H9 (cell line): ENCODE results near the gene TOM1L2. TPM values are rescaled to one million over a fixed set of nuclear protein-coding genes. Genes with fewer than 3 reads are reported as not detected.
"Not testable (repeated sequence)": the region's sequence is repeated elsewhere in the genome, so short reads cannot be mapped to it uniquely, and the experiment has no call there.

Source experiments
- DNase-seq: peaks from one replicate; pipeline ENCODE4 v3.0.0-alpha.2; 2017
- H2AFZ ChIP-seq: one replicate; pipeline ENCODE4 v1.6.1; 2013; ENCODE audit warnings: mild to moderate bottlenecking, low read length, control low read depth, moderate library complexity
- H2AK5ac ChIP-seq: 2 replicates; pipeline ENCODE4 v1.6.1; 2013; ENCODE audit warnings: low read length, control low read depth, mixed read lengths; ENCODE audit not compliant: insufficient read length
- H2BK120ac ChIP-seq: one replicate; pipeline ENCODE4 v1.6.1; 2013; ENCODE audit warnings: low read depth, mild to moderate bottlenecking, low read length, control low read depth, inconsistent platforms; ENCODE audit not compliant: poor library complexity, severe bottlenecking
- H2BK12ac ChIP-seq: 2 replicates; pipeline ENCODE4 v1.6.1; 2013; ENCODE audit warnings: low read length, control low read depth, mixed read lengths, low read depth; ENCODE audit not compliant: insufficient read length
- H2BK15ac ChIP-seq: 2 replicates; pipeline ENCODE4 v1.6.1; 2013; ENCODE audit warnings: low read depth, low read length, control low read depth
- H2BK20ac ChIP-seq: one replicate; pipeline ENCODE4 v1.6.1; 2013; ENCODE audit warnings: low read depth, mild to moderate bottlenecking, low read length, control low read depth, inconsistent platforms; ENCODE audit not compliant: poor library complexity, severe bottlenecking
- H2BK5ac ChIP-seq: 2 replicates; pipeline ENCODE4 v1.6.1; 2013; ENCODE audit warnings: low read length, control low read depth, mixed read lengths; ENCODE audit not compliant: insufficient read length
- H3K14ac ChIP-seq: 2 replicates; pipeline ENCODE4 v1.6.1; 2013; ENCODE audit warnings: low read length, control low read depth; ENCODE audit not compliant: insufficient read depth
- H3K18ac ChIP-seq: 2 replicates; pipeline ENCODE4 v1.6.1; 2013; ENCODE audit warnings: low read depth, mild to moderate bottlenecking, mixed read lengths, low read length, control low read depth; ENCODE audit not compliant: insufficient read length
- H3K23ac ChIP-seq: 2 replicates; pipeline ENCODE4 v1.6.1; 2013; ENCODE audit warnings: low read length, control low read depth, mixed read lengths, low read depth; ENCODE audit not compliant: insufficient read length
- H3K23me2 ChIP-seq: 2 replicates; pipeline ENCODE4 v1.6.1; 2013; ENCODE audit warnings: low read depth, mild to moderate bottlenecking, mixed read lengths, low read length, control low read depth; ENCODE audit not compliant: insufficient read length, poor library complexity, severe bottlenecking
- H3K27ac ChIP-seq: 2 replicates; pipeline ENCODE4 v1.5.1; 2013; ENCODE audit warnings: low read length, control low read depth, mixed read lengths, low read depth; ENCODE audit not compliant: insufficient read length
- H3K27me3 ChIP-seq: 2 replicates; pipeline ENCODE4 v1.6.1; 2013; ENCODE audit warnings: low read length, control low read depth, inconsistent platforms; ENCODE audit not compliant: insufficient read depth
- H3K4ac ChIP-seq: 2 replicates; pipeline ENCODE4 v1.6.1; 2013; ENCODE audit warnings: low read depth, mild to moderate bottlenecking, control low read depth, inconsistent platforms, low read length, moderate library complexity
- H3K4me1 ChIP-seq: 2 replicates; pipeline ENCODE4 v1.6.1; 2013; ENCODE audit warnings: low read length, control low read depth, inconsistent platforms; ENCODE audit not compliant: insufficient read depth
- H3K4me2 ChIP-seq: 2 replicates; pipeline ENCODE4 v1.6.1; 2013; ENCODE audit warnings: low read length, control low read depth, mixed read lengths; ENCODE audit not compliant: insufficient read length, insufficient read depth
- H3K56ac ChIP-seq: 2 replicates; pipeline ENCODE4 v1.6.1; 2013; ENCODE audit warnings: low read depth, mild to moderate bottlenecking, mixed read lengths, low read length, control low read depth; ENCODE audit not compliant: insufficient read length
- H3K79me1 ChIP-seq: 2 replicates; pipeline ENCODE4 v1.6.1; 2013; ENCODE audit warnings: low read depth, mild to moderate bottlenecking, moderate library complexity, low read length, control low read depth, inconsistent platforms; ENCODE audit not compliant: insufficient read depth, poor library complexity, severe bottlenecking
- H3K79me2 ChIP-seq: 2 replicates; pipeline ENCODE4 v1.6.1; 2013; ENCODE audit warnings: low read length, control low read depth, inconsistent platforms; ENCODE audit not compliant: insufficient read depth
- H3K9ac ChIP-seq: 2 replicates; pipeline ENCODE4 v1.6.1; 2013; ENCODE audit warnings: low read length, control low read depth, mixed read lengths; ENCODE audit not compliant: insufficient read length; ENCODE audit errors: extremely low read depth
- H3K9me3 ChIP-seq: one replicate; pipeline ENCODE4 v1.6.1; 2013; ENCODE audit warnings: low read depth, low read length, inconsistent platforms; ENCODE audit not compliant: control insufficient read depth
- H3T11ph ChIP-seq: one replicate; pipeline ENCODE4 v1.6.1; 2013; ENCODE audit warnings: mild to moderate bottlenecking, low read length, control low read depth, inconsistent platforms
- H4K20me1 ChIP-seq: one replicate; pipeline ENCODE4 v1.6.1; 2013; ENCODE audit not compliant: control insufficient read depth, insufficient read length, insufficient read depth
- H4K5ac ChIP-seq: 2 replicates; pipeline ENCODE4 v1.6.1; 2013; ENCODE audit warnings: low read depth, mild to moderate bottlenecking, mixed read lengths, low read length, control low read depth; ENCODE audit not compliant: insufficient read length
- H4K8ac ChIP-seq: replicated peaks from 2 replicates; pipeline ENCODE4 v1.6.1; 2013; ENCODE audit warnings: low read length, control low read depth, mixed read lengths, low read depth; ENCODE audit not compliant: insufficient read length
- H4K91ac ChIP-seq: 2 replicates; pipeline ENCODE4 v1.6.1; 2013; ENCODE audit warnings: low read depth, mild to moderate bottlenecking, moderate library complexity, mixed read lengths, low read length, control low read depth; ENCODE audit not compliant: insufficient read length
- H3K27ac Mint-ChIP-seq, 3 experiments: 2 replicates in 2 of 3; 3 replicates in 1 of 3; pipeline ENCODE4 v1.8.0; 2020 to 2021; ENCODE audit warnings: mixed read lengths in 3 of 3, mild to moderate bottlenecking in 1 of 3, moderate library complexity in 1 of 3
- H3K27me3 Mint-ChIP-seq: 2 replicates; pipeline ENCODE4 v1.8.0; 2021; ENCODE audit warnings: low read depth, mild to moderate bottlenecking, moderate library complexity, mixed read lengths
- H3K36me3 Mint-ChIP-seq, 3 experiments: 2 replicates in 2 of 3; 3 replicates in 1 of 3; pipeline ENCODE4 v1.8.0; 2020 to 2021; ENCODE audit warnings: low read depth in 3 of 3, mixed read lengths in 3 of 3; ENCODE audit not compliant: insufficient read depth in 1 of 3
- H3K4me1 Mint-ChIP-seq, 2 experiments: 2 replicates each; pipeline ENCODE4 v1.8.0; 2020; ENCODE audit warnings: mixed read lengths in 2 of 2
- H3K4me3 Mint-ChIP-seq, 2 experiments: 2 replicates in 1 of 2; 3 replicates in 1 of 2; pipeline ENCODE4 v1.8.0; 2020 to 2021; ENCODE audit warnings: mild to moderate bottlenecking in 2 of 2, mixed read lengths in 2 of 2, moderate library complexity in 1 of 2
- H3K9me3 Mint-ChIP-seq, 2 experiments: 2 replicates in 1 of 2; 3 replicates in 1 of 2; pipeline ENCODE4 v1.8.0; 2020; ENCODE audit warnings: mild to moderate bottlenecking in 2 of 2, mixed read lengths in 2 of 2, moderate library complexity in 1 of 2
- WGBS: extraction: QIAGEN DNeasy Blood & Tissue Kit; methylation state at CpG from one replicate; pipeline ENCODE4 v1.1.7; 2013; ENCODE audit warnings: missing lambda C conversion rate, low lambda C conversion rate, mixed read lengths; ENCODE audit not compliant: insufficient read length; ENCODE audit errors: extremely low coverage; 5-methylcytosine and 5-hydroxymethylcytosine counted together
- total RNA-seq: library from RNA; stranded (reverse); gene quantifications from 2 replicates; pipeline ENCODE4 v1.2.1, GENCODE V29; 2021
- TF ChIP-seq, protein P1 (sequence below): fragments of 200-600 bp; sonication (generic); conservative IDR thresholded peaks from 3 replicates; pipeline ENCODE4 v1.8.0; 2021; ENCODE audit warnings: antibody characterized with exemption, mild to moderate bottlenecking

TOM1L2 gene
- total RNA-seq, 1 experiment from 2014 or later, result 4.6 TPM

DNA sequence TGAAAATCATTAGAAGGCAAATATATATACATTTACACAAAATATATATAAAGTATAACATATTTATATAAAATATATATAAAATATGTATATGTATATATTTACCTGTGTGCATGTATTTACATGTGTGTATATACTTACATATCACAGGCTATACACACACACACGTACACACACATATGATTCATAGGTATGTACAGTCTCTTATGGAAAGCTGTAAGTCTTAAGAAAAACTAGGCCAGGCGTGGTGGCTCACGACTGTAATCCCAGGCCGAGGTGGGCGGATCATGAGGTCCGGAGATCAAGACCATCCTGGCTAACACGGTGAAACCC, 14.7 kb downstream of the TOM1L2 start:
- H4K91ac ChIP-seq, result no peak overlapping the region
- no peaks in the 10 kb centered on the region for H3K27me3 ChIP-seq
- no CpG with 5 or more reads among the region's 7 CpGs for WGBS
- Mint-ChIP-seq H3K4me3 (no peak overlapping the region), H3K4me1 (peaks cover 17 to 18% of the 10 kb centered on the region in 2 experiments), H3K27me3 (no peaks in the 10 kb centered on the region), H3K9me3 (no peaks in the 10 kb centered on the region), H3K27ac (no peak overlapping the region), H3K36me3 (peaks cover 0 to 2% (median 0%) of the 10 kb centered on the region in 3 experiments; a peak in 2 of 7 replicates)
- no peaks in the 10 kb centered on the region for H3K79me2 ChIP-seq
- no peak overlapping the region for H3K18ac ChIP-seq
- H3K9ac ChIP-seq, result no peak overlapping the region
- H2BK15ac ChIP-seq, result no peak overlapping the region
- H3K14ac ChIP-seq, result no peak overlapping the region
- no peak overlapping the region for H2BK120ac ChIP-seq
- no peaks in the 10 kb centered on the region; the same call in 1 of the 2 replicates for H3K4me1 ChIP-seq
- no peak overlapping the region for H3T11ph ChIP-seq
- no peak overlapping the region for H2BK20ac ChIP-seq
- H4K5ac ChIP-seq, result no peak overlapping the region
- H2AK5ac ChIP-seq, result no peak overlapping the region
- no peak overlapping the region for H3K4ac ChIP-seq
- no peak overlapping the region for H3K4me2 ChIP-seq
- no peaks in the 10 kb centered on the region for H4K20me1 ChIP-seq
- H2BK5ac ChIP-seq, result no peak overlapping the region
- H2BK12ac ChIP-seq, result no peak overlapping the region
- no peak overlapping the region for H3K23ac ChIP-seq
- no peaks in the 10 kb centered on the region for H3K79me1 ChIP-seq
- no peak for DNase-seq
- no peaks in the 10 kb centered on the region for H3K9me3 ChIP-seq
- no peaks in the 10 kb centered on the region for H3K23me2 ChIP-seq
- H2AFZ ChIP-seq, result no peak overlapping the region
- no peak overlapping the region for H4K8ac ChIP-seq
- TF ChIP-seq, protein P1, sequence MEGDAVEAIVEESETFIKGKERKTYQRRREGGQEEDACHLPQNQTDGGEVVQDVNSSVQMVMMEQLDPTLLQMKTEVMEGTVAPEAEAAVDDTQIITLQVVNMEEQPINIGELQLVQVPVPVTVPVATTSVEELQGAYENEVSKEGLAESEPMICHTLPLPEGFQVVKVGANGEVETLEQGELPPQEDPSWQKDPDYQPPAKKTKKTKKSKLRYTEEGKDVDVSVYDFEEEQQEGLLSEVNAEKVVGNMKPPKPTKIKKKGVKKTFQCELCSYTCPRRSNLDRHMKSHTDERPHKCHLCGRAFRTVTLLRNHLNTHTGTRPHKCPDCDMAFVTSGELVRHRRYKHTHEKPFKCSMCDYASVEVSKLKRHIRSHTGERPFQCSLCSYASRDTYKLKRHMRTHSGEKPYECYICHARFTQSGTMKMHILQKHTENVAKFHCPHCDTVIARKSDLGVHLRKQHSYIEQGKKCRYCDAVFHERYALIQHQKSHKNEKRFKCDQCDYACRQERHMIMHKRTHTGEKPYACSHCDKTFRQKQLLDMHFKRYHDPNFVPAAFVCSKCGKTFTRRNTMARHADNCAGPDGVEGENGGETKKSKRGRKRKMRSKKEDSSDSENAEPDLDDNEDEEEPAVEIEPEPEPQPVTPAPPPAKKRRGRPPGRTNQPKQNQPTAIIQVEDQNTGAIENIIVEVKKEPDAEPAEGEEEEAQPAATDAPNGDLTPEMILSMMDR, result no peak
- H3K27ac ChIP-seq, result no peak overlapping the region
- H3K56ac ChIP-seq, result no peak overlapping the region

DNA sequence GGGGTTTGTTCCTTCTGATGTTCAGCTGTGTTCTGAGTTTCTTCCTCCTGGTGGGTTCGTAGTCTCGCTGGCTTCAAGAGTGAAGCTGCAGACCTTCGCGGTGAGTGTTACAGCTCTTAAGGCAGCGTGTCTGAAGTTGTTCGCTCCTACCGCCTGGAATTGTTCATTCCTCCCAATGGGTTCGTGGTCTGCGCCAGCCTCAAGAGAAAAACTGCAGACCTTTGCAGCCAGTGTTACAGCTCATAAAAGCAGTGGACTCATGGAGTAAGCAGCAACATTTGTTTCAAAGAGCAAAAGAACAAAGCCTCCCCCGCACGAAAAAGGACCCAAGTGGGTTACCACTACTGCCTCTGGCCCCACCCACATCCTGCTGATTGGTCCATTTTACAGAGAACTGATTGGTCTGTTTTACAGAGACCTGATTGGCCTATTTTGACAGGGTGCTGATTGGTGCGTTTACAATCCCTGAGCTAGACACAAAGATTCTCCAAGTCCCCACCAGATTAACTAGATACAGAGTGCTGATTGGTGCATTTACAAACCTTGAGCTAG, 16.3 kb downstream of the TOM1L2 start:
- not testable (repeated sequence) for H2BK15ac ChIP-seq, H3K18ac ChIP-seq, H3K27me3 Mint-ChIP-seq, H2BK12ac ChIP-seq, H3K14ac ChIP-seq, H3T11ph ChIP-seq, H3K23ac ChIP-seq, H2BK120ac ChIP-seq, DNase-seq, H3K56ac ChIP-seq, H3K4me1 ChIP-seq, H4K5ac ChIP-seq, H3K4me2 ChIP-seq, H3K27ac ChIP-seq, H3K9me3 ChIP-seq, H3K79me2 ChIP-seq, H3K9ac ChIP-seq, H2BK5ac ChIP-seq, H3K27me3 ChIP-seq, H3K4me3 Mint-ChIP-seq, H4K91ac ChIP-seq, H3K9me3 Mint-ChIP-seq, H3K27ac Mint-ChIP-seq, H3K4ac ChIP-seq, H2BK20ac ChIP-seq, H2AK5ac ChIP-seq, H3K23me2 ChIP-seq, H4K8ac ChIP-seq, H4K20me1 ChIP-seq, H2AFZ ChIP-seq, H3K36me3 Mint-ChIP-seq, H3K79me1 ChIP-seq
- peaks cover 25 to 29% of the 10 kb centered on the region in 2 experiments for H3K4me1 Mint-ChIP-seq
- WGBS, result no CpG with 5 or more reads among the region's 12 CpGs
